ENCODE measurements around the gene GSS.

GRCh38 chr20:34886122-34886521, 69.5 kb downstream of the GSS start:
- TF ChIP-seq, protein P1, sequence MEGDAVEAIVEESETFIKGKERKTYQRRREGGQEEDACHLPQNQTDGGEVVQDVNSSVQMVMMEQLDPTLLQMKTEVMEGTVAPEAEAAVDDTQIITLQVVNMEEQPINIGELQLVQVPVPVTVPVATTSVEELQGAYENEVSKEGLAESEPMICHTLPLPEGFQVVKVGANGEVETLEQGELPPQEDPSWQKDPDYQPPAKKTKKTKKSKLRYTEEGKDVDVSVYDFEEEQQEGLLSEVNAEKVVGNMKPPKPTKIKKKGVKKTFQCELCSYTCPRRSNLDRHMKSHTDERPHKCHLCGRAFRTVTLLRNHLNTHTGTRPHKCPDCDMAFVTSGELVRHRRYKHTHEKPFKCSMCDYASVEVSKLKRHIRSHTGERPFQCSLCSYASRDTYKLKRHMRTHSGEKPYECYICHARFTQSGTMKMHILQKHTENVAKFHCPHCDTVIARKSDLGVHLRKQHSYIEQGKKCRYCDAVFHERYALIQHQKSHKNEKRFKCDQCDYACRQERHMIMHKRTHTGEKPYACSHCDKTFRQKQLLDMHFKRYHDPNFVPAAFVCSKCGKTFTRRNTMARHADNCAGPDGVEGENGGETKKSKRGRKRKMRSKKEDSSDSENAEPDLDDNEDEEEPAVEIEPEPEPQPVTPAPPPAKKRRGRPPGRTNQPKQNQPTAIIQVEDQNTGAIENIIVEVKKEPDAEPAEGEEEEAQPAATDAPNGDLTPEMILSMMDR (IDR thresholded peaks at IDR 0.05) = no peak
- TF ChIP-seq POLR2A (IDR thresholded peaks at IDR 0.05) = no peak
- TF ChIP-seq EP300 (IDR thresholded peaks at IDR 0.05) = no peak
- TF ChIP-seq POLR2AphosphoS5 (IDR thresholded peaks at IDR 0.05) = no peak

Measured in stomach (tissue), 4 donors.